Activated CD8-positive, alpha-beta memory T cell treated with anti-CD3 and anti-CD28 coated beads for 36 hours (primary cell): Measurements from ENCODE around the gene IL17RE. TPM values are rescaled to one million over a fixed set of nuclear protein-coding genes. Genes with fewer than 3 reads are reported as not detected.

Experiments
- CTCF ChIA-PET: fragments of 350-600 bp; sonication (Branson Sonifier 250); formaldehyde crosslinking; loops from one replicate; lab custom pipeline; 2021; ENCODE audit warnings: antibody characterized with exemption; lab: Charles Lee
- POLR2A ChIA-PET: fragments of 350-600 bp; sonication (Branson Sonifier 250); formaldehyde crosslinking; loops from one replicate; lab custom pipeline; 2021; ENCODE audit warnings: antibody characterized with exemption; lab: Charles Lee
- total RNA-seq, 2 experiments: library from RNA; stranded (reverse); gene quantifications; one replicate each; pipeline ENCODE4 v1.2.3, GENCODE V29; 2021

Gene IL17RE
- total RNA-seq, 2 experiments from 2014 or later, result 0.70 to 1.3 TPM

DNA sequence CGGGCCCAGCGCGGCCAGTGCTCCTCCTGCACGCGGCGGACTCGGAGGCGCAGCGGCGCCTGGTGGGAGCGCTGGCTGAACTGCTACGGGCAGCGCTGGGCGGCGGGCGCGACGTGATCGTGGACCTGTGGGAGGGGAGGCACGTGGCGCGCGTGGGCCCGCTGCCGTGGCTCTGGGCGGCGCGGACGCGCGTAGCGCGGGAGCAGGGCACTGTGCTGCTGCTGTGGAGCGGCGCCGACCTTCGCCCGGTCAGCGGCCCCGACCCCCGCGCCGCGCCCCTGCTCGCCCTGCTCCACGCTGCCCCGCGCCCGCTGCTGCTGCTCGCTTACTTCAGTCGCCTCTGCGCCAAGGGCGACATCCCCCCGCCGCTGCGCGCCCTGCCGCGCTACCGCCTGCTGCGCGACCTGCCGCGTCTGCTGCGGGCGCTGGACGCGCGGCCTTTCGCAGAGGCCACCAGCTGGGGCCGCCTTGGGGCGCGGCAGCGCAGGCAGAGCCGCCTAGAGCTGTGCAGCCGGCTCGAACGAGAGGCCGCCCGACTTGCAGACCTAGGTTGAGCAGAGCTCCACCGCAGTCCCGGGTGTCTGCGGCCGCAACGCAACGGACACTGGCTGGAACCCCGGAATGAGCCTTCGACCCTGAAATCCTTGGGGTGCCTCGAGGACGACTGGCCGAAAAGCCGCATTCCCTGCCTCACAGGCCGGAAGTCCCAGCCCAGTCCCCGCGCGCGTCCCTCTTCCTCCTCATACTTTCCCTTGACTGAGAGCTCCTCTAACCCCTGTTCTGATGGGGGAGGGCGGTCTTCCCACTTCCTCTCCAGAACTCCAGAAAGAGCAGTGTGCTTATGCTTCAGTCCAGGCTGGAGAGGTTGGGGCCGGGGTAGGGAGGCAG, 12.8 kb downstream of the IL17RE start:
- POLR2A ChIA-PET, result interaction anchor here (0.7 to 1.3 kb wide), 3 partner anchors 24 to 71 kb away, joined by 3 to 4 read pairs (median 4); no protein-coding TSS in a partner anchor
- CTCF ChIA-PET, result interaction anchor here (4.0 kb wide), 1 partner anchor 17 kb away, joined by 15 read pairs; the partner anchor contains the start of gene CRELD1

DNA sequence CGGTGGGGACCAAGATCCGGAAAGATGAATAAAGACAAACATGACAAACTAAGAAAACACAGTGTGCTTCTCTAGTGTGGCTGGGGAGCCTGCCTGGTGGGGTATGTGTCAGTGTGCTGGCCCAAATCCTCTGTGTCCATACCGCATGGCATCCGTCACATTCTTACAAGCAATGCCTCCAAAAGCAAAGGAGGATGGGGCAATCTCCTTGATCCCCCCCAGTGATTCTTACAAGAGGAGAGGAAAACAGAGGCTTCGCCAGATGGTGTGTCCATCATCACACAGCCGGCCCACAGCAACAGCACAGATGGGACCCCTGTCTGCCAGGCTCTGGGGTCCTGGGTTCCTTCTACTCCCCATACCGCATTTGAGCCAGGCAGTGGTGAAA, 13.7 kb downstream of the IL17RE start:
- CTCF ChIA-PET, result interaction anchor here (4.0 kb wide), 1 partner anchor 16 kb away, joined by 15 read pairs; the partner anchor contains the start of gene CRELD1
- POLR2A ChIA-PET, result interaction anchor here (1.3 kb wide), 1 partner anchor 25 kb away, joined by 4 read pairs; no protein-coding TSS in a partner anchor

DNA sequence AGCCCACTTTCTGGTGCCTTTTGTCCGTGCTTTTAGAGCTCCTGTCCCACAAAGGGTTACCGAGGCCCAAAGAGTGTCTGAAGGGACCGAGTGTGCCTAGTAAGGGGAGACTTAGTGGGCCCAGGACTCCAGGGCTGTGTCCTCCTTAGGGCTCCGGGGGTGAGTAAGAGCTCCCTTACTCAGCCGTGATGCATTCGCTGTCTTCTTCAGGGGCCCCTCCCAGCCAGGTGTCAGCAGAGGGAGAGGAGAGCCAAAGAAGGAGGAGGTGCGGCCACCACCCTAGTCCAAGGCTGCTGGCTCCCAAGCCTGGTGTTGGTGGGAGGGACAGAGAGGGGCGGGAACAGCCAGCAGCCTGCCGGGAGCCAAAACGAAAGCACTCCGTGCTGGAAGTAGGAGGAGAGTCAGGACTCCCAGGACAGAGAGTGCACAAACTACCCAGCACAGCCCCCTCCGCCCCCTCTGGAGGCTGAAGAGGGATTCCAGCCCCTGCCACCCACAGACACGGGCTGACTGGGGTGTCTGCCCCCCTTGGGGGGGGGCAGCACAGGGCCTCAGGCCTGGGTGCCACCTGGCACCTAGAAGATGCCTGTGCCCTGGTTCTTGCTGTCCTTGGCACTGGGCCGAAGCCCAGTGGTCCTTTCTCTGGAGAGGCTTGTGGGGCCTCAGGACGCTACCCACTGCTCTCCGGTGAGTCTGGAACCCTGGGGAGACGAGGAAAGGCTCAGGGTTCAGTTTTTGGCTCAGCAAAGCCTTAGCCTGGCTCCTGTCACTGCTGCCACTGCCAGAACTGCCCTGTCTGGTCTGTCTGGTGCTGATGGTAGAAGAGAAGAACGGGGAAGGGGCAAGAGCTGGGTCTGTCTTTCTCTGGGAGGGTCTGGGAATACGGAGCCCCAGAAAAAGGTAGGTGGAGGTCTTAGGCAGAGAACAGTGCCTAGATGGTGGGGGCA, 14.4 kb downstream of the IL17RE start, which contains the start of gene IL17RC:
Gene IL17RC (plus strand): TSS at position 365 of the 947 bp plus-strand sequence. CDS start 218 bp downstream, at position 583.
- CTCF ChIA-PET, result interaction anchor here (4.0 kb wide), 1 partner anchor 15 kb away, joined by 15 read pairs; the partner anchor contains the start of gene CRELD1
- POLR2A ChIA-PET, result interaction anchor here (1.3 kb wide), 1 partner anchor 26 kb away, joined by 4 read pairs; no protein-coding TSS in a partner anchor

DNA sequence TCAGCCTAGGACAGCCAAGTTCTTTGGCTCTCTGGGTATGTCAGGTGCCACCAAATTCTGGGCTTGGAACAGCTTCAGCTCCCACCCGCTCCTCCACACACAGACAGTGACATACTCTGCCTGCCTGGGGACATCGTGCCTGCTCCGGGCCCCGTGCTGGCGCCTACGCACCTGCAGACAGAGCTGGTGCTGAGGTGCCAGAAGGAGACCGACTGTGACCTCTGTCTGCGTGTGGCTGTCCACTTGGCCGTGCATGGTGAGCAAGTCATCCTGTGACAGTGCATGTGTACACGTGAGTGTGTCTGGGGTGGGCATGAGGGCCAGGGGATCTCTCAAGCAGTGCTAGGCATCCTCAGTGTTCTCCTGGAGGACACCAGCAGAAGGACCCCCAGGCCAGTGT, 15.2 kb downstream of the IL17RE start:
- ChIA-PET CTCF (interaction anchor here (0.8 kb wide), 1 partner anchor 15 kb away, joined by 3 read pairs; no protein-coding TSS in a partner anchor), POLR2A (no interaction called here)

DNA sequence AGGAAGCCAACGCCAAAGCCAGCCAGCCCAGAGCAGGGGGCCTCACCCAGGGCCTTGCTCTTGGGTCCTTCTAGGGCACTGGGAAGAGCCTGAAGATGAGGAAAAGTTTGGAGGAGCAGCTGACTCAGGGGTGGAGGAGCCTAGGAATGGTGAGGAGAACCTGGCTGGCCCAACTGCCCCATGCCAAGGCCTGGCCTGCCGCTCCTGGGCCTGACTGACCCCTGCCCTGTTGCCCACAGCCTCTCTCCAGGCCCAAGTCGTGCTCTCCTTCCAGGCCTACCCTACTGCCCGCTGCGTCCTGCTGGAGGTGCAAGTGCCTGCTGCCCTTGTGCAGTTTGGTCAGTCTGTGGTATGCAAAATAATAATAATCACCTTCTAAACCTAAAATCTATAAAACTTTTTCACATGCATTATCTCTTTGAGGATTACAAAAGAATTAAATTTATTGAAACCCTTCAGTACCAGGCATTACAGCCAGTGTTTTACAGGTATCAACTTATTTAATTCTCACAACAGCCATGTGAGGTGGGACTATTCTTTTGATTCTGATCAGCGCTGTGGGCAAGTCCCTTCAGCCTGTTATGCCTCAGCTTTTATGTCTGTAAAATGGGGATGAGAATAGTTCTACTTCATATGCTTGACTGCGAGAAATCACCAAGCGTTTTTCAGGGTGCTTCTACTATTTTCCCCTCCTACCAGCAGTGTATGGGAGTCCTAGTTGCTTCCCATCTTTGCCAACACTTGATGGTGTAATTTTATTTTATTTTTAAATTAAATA, 15.8 kb downstream of the IL17RE start:
- ChIA-PET CTCF (interaction anchor here (0.8 kb wide), 1 partner anchor 14 kb away, joined by 3 read pairs; no protein-coding TSS in a partner anchor), POLR2A (no interaction called here)

DNA sequence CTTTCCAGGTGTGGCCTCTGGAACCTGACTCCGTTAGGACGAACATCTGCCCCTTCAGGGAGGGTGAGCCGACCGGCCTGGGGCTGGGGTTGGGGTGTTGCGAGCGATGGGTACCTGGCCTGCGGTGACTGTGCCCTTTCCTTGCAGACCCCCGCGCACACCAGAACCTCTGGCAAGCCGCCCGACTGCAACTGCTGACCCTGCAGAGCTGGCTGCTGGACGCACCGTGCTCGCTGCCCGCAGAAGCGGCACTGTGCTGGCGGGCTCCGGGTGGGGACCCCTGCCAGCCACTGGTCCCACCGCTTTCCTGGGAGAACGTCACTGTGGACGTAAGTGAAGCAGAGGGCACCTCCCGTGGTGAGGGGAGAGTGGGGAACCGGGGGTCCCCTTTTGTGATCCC, 25.5 kb downstream of the IL17RE start:
- ChIA-PET CTCF (no interaction called here), POLR2A (no interaction called here)

DNA sequence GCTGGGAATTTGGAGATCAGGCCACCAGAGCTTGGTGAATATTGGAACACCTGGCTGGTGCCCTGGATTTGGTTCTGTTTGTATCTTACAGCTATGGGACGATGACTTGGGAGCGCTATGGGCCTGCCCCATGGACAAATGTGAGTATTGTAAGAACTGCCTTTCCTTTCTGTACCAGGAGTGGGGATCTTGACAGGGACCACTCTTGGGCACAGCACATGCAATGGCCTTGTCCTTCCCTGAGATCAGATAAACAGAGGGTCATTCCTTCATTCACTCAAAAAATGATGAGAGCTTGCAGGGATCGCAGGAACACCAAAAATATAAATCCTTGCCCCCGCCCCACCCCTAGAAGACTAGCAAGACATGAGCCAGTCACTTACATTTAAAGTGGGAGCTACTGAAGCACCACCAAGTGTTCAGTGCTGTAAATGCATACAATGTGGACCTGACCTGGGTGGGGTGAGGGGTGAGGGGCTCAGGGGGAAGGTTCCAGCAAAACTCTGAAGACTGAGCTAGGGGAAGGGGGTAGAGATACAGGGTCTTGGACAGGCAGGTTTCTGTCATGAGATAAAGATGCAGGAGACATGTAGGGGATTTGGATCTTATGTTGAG, 28.3 kb downstream of the IL17RE start:
- POLR2A ChIA-PET, result interaction anchor here (0.5 kb wide), 1 partner anchor 9 kb away, joined by 3 read pairs; no protein-coding TSS in a partner anchor
- CTCF ChIA-PET, result interaction anchor here (0.5 to 3.5 kb wide), 9 partner anchors 15 to 200 kb away, joined by 3 to 18 read pairs (median 5); partner anchors contain the start of genes EMC3, IL17RC, JAGN1 and RPUSD3

DNA sequence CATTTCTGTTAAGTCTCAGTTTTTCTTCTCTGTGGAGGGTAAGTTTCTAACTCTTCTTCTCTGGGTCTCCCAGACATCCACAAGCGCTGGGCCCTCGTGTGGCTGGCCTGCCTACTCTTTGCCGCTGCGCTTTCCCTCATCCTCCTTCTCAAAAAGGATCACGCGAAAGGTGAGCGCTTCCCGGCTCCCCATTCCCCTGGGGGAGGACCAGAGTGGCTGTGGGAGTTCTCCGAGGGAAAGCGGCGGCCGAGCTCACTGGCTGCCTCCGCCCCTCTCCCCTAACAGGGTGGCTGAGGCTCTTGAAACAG, 29.8 kb downstream of the IL17RE start:
- CTCF ChIA-PET, result interaction anchor here (0.6 to 3.5 kb wide), 19 partner anchors 14 to 377 kb away, joined by 3 to 18 read pairs (median 4); partner anchors contain the start of genes IL17RC, JAGN1, OGG1 and PRRT3
- POLR2A ChIA-PET, result interaction anchor here (0.6 to 2.0 kb wide), 13 partner anchors 12 to 570 kb away, joined by 3 to 27 read pairs (median 5); partner anchors contain the start of genes EMC3, IL17RE, JAGN1 and THUMPD3

DNA sequence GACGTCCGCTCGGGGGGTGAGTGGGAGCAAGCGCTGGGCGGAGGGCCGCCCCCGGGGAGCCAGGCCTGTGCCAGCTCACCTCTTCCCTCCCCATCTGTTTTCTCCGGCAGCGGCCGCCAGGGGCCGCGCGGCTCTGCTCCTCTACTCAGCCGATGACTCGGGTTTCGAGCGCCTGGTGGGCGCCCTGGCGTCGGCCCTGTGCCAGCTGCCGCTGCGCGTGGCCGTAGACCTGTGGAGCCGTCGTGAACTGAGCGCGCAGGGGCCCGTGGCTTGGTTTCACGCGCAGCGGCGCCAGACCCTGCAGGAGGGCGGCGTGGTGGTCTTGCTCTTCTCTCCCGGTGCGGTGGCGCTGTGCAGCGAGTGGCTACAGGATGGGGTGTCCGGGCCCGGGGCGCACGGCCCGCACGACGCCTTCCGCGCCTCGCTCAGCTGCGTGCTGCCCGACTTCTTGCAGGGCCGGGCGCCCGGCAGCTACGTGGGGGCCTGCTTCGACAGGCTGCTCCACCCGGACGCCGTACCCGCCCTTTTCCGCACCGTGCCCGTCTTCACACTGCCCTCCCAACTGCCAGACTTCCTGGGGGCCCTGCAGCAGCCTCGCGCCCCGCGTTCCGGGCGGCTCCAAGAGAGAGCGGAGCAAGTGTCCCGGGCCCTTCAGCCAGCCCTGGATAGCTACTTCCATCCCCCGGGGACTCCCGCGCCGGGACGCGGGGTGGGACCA, 30.4 kb downstream of the IL17RE start:
- ChIA-PET CTCF (interaction anchor here (0.6 to 3.5 kb wide), 25 partner anchors 11 to 376 kb away, joined by 3 to 18 read pairs (median 3); partner anchors contain the start of genes IL17RC, JAGN1, OGG1 and PRRT3), POLR2A (interaction anchor here (0.6 to 2.0 kb wide), 16 partner anchors 12 to 570 kb away, joined by 3 to 27 read pairs (median 4); partner anchors contain the start of genes CAMK1, EMC3, IL17RE and JAGN1)

DNA sequence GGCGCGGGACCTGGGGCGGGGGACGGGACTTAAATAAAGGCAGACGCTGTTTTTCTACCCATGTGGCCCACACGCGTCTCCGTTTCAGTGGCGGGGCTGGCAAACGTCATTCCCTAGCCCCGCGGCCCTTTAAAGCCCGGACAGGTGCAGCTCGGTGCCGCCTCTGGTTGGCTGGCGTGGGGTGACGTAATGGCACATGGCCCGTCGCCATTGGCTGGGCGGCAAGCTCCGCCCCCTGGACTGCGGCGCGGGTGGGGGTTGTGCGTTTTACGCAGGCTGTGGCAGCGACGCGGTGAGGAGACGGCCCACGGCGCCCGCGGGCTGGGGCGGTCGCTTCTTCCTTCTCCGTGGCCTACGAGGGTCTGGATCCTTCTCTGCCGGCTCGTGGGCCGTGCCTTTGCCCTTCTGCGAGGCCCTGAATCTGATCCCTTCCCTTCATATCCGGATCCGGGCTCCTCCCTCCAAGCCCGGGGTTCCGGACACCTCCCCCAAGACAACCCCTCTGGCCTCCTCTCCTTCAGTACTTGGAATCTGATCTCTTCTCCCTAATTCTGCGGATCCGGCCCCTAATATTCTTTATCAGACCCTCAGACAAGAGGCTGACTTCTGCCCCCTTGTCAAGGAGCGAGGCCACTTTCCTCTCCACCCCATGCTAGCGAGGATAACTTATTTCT, 31.1 kb downstream of the IL17RE start, which contains the start of gene CRELD1:
Gene CRELD1 (plus strand): TSS at position 274 of the 674 bp plus-strand sequence. CDS start 605 bp downstream, outside the sequence.
- ChIA-PET CTCF (interaction anchor here (0.8 to 3.5 kb wide), 15 partner anchors 8 to 182 kb away, joined by 3 to 18 read pairs (median 4); partner anchors contain the start of genes IL17RC, JAGN1 and PRRT3), POLR2A (interaction anchor here (0.6 to 2.0 kb wide), 11 partner anchors 11 to 164 kb away, joined by 3 to 27 read pairs (median 5); partner anchors contain the start of genes CAMK1, EMC3, IL17RE and JAGN1)

DNA sequence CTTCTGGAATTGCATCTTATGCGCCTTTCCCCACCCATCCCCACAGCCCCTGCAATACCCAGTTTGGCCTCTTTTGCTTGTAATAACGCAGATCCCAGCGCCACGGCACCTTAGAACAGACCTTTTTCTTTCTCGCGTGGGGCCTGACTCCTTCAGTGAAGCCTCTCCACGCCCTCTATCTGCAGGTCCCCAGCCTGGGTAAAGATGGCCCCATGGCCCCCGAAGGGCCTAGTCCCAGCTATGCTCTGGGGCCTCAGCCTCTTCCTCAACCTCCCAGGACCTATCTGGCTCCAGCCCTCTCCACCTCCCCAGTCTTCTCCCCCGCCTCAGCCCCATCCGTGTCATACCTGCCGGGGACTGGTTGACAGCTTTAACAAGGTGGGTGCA, 31.6 kb downstream of the IL17RE start:
- CTCF ChIA-PET, result interaction anchor here (1.0 to 1.7 kb wide), 5 partner anchors 8 to 183 kb away, joined by 3 to 10 read pairs (median 3); no protein-coding TSS in a partner anchor
- POLR2A ChIA-PET, result interaction anchor here (0.6 to 1.9 kb wide), 2 partner anchors 40 to 53 kb away, joined by 5 to 8 read pairs; partner anchors contain the start of gene EMC3

DNA sequence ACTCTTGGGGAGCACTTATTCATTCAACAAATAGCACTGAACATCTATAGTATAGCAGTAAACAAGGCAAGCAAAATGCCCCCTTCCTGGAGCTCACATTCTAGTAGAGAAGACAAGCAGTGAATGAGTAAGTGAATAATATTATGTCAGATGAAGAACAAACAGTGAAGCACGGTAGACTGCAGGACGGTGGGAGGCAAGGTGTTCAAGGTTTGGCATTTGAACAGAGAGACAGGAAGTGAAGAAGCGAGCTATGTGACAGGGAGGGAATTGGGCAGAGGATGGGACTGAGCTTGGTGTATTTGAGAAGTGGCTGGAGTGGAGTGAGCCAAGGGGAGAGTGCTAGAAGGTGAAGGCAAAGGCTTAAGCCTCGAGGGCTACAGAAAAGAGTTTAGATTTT, 32.3 kb downstream of the IL17RE start:
- CTCF ChIA-PET, result interaction anchor here (1.3 to 1.7 kb wide), 3 partner anchors 9 to 44 kb away, joined by 3 to 10 read pairs (median 3); no protein-coding TSS in a partner anchor
- POLR2A ChIA-PET, result no interaction called here

DNA sequence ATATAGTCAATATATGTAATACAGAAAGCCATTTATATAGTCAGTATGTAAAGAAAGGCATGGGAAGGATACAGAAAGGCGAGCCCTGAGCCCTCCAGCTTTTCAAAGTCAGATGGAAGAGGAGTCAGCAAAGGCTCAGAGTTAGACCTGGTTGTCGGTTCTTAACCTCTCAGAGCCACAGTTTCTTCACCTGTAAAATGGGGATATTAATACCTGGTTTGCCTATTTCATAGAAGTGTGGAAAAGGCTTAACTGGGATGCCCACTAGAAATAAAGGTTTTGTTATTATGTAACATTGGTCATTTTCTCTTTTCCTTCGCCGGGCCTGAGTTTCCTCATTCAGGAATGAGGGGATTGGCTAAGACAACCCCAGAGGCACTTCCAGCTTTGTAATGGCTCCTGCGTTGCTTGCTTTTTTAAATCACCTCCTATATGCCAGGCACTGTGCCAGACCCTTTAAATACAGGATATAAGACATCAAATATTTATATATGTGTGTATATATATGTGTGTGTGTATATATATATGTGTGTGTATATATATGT, 33.4 kb downstream of the IL17RE start:
- POLR2A ChIA-PET, result no interaction called here
- CTCF ChIA-PET, result interaction anchor here (0.5 to 1.7 kb wide), 2 partner anchors 11 to 162 kb away, joined by 3 to 10 read pairs; no protein-coding TSS in a partner anchor

DNA sequence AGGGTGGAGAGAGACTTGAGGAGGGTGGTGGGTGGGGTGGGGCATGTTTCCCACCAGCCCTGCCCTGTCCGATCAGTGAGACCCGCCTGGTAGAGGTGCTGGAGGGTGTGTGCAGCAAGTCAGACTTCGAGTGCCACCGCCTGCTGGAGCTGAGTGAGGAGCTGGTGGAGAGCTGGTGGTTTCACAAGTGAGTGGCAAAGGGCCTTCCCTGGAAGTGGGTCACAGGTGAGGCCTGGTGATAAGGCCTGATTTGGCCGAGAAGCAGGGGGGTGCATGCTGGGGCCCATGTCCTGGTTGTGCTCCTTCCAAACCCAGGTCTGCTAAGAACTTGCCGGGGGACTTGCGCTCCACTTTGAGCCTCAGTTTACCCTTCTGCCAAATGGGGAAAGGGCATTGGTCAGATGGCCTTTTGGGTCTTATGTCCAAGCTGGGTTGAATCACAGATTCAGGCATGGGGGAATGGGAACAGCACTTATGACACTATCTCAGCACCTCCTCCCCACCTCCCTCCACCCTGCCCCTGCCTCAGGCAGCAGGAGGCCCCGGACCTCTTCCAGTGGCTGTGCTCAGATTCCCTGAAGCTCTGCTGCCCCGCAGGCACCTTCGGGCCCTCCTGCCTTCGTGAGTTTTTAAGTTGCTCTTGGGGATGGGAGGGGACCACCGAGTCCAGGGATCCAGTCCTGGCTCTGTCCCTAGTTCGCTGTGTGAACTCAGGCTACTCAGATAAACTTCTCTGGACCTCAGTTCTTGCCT, 35.0 kb downstream of the IL17RE start:
- POLR2A ChIA-PET, result no interaction called here

More for the DNA sequence above, 35.0 kb downstream of the IL17RE start:
- CTCF ChIA-PET, result interaction anchor here (1.0 to 1.4 kb wide), 2 partner anchors 24 to 94 kb away, joined by 3 to 4 read pairs; partner anchors contain the start of gene RPUSD3
